Pancreas (tissue), 10 donors: Measurements from ENCODE around the gene U2AF2. TPM values are rescaled to one million over a fixed set of nuclear protein-coding genes. Genes with fewer than 3 reads are reported as not detected.

ENCODE experiments used
- ATAC-seq, 4 donors: fragments of 200-7000 bp; cut with Tn5 transposase; one replicate each; pipeline versions ENCODE4 v1.8.0 to v1.9.1; 2020; ENCODE audit warnings: mild to moderate bottlenecking in 4 of 4, moderate library complexity in 4 of 4
- DNase-seq, 6 donors: peaks; one replicate each; pipeline ENCODE4 v3.0.0-alpha.2; 2020
- FAIRE-seq: peaks from 2 replicates; lab custom pipeline; 2012; peaks lifted over from hg19 to GRCh38; lab: Jason Lieb, UNC
- H3K27ac ChIP-seq, 4 donors: fragments of 200-600 bp; sonication (generic); 1 replicate in 3 of 4; 2 replicates in 1 of 4; pipeline versions ENCODE4 v1.5.0 to v1.8.0; 2020
- H3K27me3 ChIP-seq, 4 donors: fragments of 200-600 bp; one replicate each; pipeline ENCODE4 v1.8.0; 2021
- H3K36me3 ChIP-seq, 3 donors: fragments of 200-600 bp; sonication (generic) in 1 of 3; one replicate each; pipeline versions ENCODE4 v1.5.0 to v1.8.0; 2020 to 2021
- H3K4me1 ChIP-seq, 3 donors: fragments of 200-600 bp; one replicate each; pipeline ENCODE4 v1.8.0; 2021
- H3K4me3 ChIP-seq, 4 donors: fragments of 200-600 bp; sonication (generic) in 2 of 4; one replicate each; pipeline versions ENCODE4 v1.5.0 to v1.8.0; 2020 to 2021
- H3K9me3 ChIP-seq, 4 donors: fragments of 200-600 bp; one replicate each; pipeline ENCODE4 v1.8.0; 2021
- CTCF ChIP-seq, 4 donors: fragments of 200-600 bp; sonication (generic) in 3 of 4; IDR thresholded peaks; one replicate each; pipeline versions ENCODE4 v1.5.0 to v1.8.0; 2021; ENCODE audit warnings: antibody characterized with exemption in 4 of 4
- WGBS, 2 donors: extraction: QIAGEN DNeasy Blood & Tissue Kit; methylation state at CpG; one replicate each; pipeline ENCODE4 v1.1.7; 2013; 5-methylcytosine and 5-hydroxymethylcytosine counted together
- intact Hi-C, 3 donors: fragments of 100-400 bp; cut with DNase I; formaldehyde crosslinking; loops; one replicate each; pipeline versions ENCODE4 v1.11.1 to v1.14.2; 2022
- polyA plus RNA-seq, 2 donors: library from polyadenylated mRNA; stranded (reverse); fragments of 200-250 nt; gene quantifications; one replicate each; pipeline ENCODE4 v1.2.3, GENCODE V29; 2013
- total RNA-seq, 6 donors: library from RNA; stranded (reverse); fragmentation: NEBNext Ultra II Directional in 4 of 6; extraction: Animal tissue kit (Norgen Biotek cat#: 25700) in 4 of 6; gene quantifications; one replicate each; pipeline versions ENCODE4 v1.2.1 to v1.2.4, GENCODE V29; 2021 to 2023
- donor health status: healthy with polysubstance abuse.
- donor health status: DM: no; HTN: no; CAD: no; lungs with moderate emphysema.
- donor health status: DM: no; HTN: no; CAD: no.
- donor health status: control.
- donor health status: control.
- donor health status: Bipolar disorder and iron deficiency.
- donor health status: DM: yes; HTN: yes; CAD: no.
- donor health status: DM: no; HTN: no; CAD: no.
- donor health status: DM: no; HTN: no; CAD: no.
- donor health status: DM: yes; HTN: yes; CAD: no.

The U2AF2 gene
- total and polyA plus RNA-seq, 8 donors: 38.4 to 113 (median 62.4) TPM

DNA sequence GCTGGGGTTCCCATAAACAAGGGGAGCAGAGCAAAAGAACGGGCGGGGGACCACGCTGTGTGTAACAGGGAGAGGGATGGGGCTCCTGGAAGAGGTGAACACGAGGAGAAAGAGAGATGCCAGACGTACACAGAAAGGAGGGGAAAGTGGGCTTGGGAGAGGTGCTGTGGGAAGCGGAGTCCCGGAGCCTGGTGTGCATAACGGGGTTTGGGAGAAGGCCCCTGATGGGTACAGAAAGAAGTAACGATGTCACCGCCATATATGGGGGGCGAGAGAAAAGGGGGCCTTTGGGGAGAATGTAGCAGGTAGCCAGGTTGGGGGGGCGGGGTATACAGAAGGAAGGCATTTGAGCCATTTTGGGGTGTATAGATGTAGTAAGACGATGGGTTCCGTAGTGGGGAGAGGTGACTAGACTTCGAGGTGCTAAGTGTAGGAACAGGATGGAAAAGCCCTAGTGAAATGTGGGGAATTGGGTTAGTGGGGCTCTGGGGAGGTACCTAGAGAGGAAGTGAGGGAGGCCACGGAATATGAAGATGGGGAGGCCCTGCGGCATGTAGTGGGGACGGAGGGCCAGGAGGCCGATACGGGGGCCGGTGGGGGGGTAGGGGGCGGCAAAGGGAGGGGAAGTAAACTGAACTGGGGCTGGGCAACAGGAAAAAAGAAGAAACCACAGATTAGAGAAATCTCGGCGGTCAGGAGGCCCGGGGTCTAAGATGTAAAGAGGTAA is 13.2 kb upstream of the U2AF2 start:
- Histone ChIP-seq H3K27ac (peak overlapping the region; percentile 64 to 89 (median 82)), H3K27me3 (no peaks in the 10 kb centered on the region), H3K4me1 (peaks cover 7 to 13% (median 10%) of the 10 kb centered on the region in 3 donors), H3K36me3 (no peaks in the 10 kb centered on the region), H3K9me3 (no peaks in the 10 kb centered on the region), H3K4me3 (peak overlapping the region; percentile 63 to 86 (median 71))
- intact Hi-C loops: no loop called here
- DNase-seq (peak in 2 of 6 donors; percentile 17 to 18), ATAC-seq (peak in 3 of 4 donors; percentile 1 to 2 (median 2)), FAIRE-seq (no peak)
- 1 to 2% methylated on average over 25 of the region's 25 CpGs for WGBS, 2 donors
- TF ChIP-seq CTCF (IDR thresholded peaks at IDR 0.05): no peak

DNA sequence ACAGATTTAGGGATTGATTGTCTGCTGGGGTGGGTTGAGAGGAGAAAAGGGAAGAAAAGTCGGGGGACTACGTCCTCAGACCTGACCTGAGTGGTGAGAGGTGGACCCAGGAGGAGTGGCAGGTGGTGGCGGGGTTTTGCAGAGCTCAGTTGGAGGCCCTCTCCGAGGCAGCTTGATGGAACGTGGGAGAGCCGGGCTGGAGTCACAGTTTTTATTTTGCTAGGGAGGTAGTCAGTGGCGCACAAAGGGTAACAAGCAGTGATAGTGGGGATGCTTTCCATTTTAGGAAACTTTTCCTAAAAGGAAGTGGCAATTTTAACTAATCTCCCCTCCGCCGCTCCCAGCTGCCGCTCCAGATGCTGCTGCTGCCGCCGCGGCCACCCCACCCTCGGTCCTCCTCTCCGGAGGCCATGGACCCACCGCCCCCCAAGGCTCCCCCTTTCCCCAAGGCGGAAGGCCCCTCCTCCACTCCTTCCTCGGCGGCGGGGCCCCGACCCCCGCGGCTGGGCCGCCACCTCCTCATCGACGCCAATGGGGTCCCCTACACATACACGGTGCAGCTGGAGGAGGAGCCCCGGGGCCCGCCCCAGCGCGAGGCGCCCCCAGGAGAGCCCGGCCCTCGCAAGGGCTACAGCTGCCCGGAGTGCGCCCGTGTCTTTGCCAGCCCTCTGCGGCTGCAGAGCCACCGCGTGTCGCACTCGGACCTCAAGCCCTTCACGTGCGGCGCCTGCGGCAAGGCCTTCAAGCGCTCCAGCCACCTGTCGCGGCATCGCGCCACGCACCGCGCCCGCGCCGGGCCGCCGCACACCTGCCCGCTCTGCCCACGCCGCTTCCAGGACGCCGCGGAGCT is 12.5 kb upstream of the U2AF2 start:
- intact Hi-C loops: no loop called here
- ATAC-seq (peak; percentile 1 to 6 (median 4)), FAIRE-seq (no peak), DNase-seq (peak in 3 of 6 donors; percentile 32 to 82 (median 59))
- Histone ChIP-seq H3K9me3 (no peaks in the 10 kb centered on the region), H3K36me3 (no peaks in the 10 kb centered on the region), H3K27ac (peak overlapping the region; percentile 31 to 89 (median 54)), H3K4me1 (peaks cover 7 to 17% (median 10%) of the 10 kb centered on the region in 3 donors), H3K27me3 (no peaks in the 10 kb centered on the region), H3K4me3 (peak overlapping the region; percentile 33 to 86 (median 68))
- WGBS, 2 donors: 1% methylated on average over 36 to 65 of the region's 65 CpGs
- TF ChIP-seq CTCF (IDR thresholded peaks at IDR 0.05): no peak

DNA sequence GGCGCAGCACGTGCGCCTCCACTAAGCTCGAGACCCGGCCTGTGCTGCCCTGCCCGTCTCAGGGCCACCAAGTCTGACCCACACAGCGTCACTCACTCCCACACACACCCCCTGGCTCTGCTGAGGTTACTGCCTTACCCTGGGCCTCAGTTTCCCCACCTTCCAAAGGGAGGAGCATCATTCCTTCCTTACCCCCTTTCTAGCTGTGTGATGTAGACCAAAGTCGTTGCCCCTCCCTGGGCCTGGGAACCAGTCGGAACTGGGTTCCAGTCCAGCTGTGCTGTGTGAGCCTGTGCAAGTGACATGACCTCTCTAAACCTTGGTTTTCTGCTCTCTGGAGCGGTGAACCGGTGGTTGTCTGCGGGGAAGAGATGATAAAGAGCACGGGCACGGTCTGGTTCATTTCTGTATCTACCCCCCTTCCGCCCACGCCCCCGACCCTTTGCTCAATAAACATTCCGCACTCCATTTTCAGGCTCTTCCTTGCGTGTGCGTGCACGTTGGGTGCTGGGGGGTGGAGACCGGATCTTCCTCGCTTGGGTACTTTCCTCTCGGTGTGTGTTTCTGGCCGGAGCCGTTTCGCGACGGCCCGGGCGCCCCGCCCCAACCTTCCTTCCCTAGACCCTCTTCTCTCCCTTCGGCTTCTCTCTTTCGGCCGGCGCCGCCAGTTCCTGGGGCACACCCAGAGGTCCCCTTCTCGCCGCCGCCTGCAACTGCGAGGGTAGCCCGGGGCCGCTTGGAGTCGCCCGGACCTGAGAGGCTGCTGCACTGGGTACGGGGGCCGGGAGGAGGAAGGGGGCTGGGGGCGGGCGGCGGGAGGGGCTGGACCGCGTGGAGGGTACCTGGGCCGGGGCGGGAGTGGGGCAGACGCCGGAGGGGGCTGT is 11.6 kb upstream of the U2AF2 start, which contains the start of gene ZNF581:
ZNF581 (plus strand) TSS at position 647 of the 884 bp plus-strand sequence. CDS start 923 bp downstream, outside the sequence.
- Histone ChIP-seq H3K4me3 (peak within 1 kb of the TSS; percentile 33 to 86 (median 68)), H3K4me1 (peaks cover 7 to 19% (median 12%) of the 10 kb centered on the region in 3 donors), H3K36me3 (no peaks in the 10 kb centered on the region), H3K27ac (peak within 1 kb of the TSS; percentile 31 to 89 (median 54)), H3K27me3 (no peaks in the 10 kb centered on the region), H3K9me3 (no peaks in the 10 kb centered on the region)
- intact Hi-C loops: no loop called here
- DNase-seq (peak; percentile 64 to 91 (median 76)), FAIRE-seq (no peak), ATAC-seq (peak; percentile 49 to 64 (median 62))
- 2 to 3% methylated on average over 49 to 56 of the region's 56 CpGs for WGBS, 2 donors
- no peak for TF ChIP-seq CTCF (IDR thresholded peaks at IDR 0.05)

GRCh38 chr19:55643887-55644176 is 11.0 kb upstream of the U2AF2 start:
- H3K27ac ChIP-seq: peak overlapping the region; percentile 31 to 89 (median 54)
- TF ChIP-seq CTCF (IDR thresholded peaks at IDR 0.05): no peak
- no peaks in the 10 kb centered on the region for H3K9me3 ChIP-seq
- H3K27me3 ChIP-seq: no peaks in the 10 kb centered on the region
- DNase-seq: peak in 2 of 6 donors; percentile 16 to 80
- FAIRE-seq: no peak
- intact Hi-C loops: no loop called here
- no peak for ATAC-seq
- peak overlapping the region; percentile 33 to 86 (median 68) for H3K4me3 ChIP-seq
- 0% methylated on average over 14 to 15 of the region's 15 CpGs for WGBS, 2 donors
- no peaks in the 10 kb centered on the region for H3K36me3 ChIP-seq
- peaks cover 7 to 19% (median 17%) of the 10 kb centered on the region in 3 donors for H3K4me1 ChIP-seq
